Fibroblast of lung (primary cell): ENCODE measurements around the gene CHFR.

ENCODE experiments used
- EZH2 ChIP-seq: IDR thresholded peaks from 2 replicates; pipeline ENCODE4 v1.5.1; 2012; ENCODE audit warnings: low read length, control low read depth, mild to moderate bottlenecking; ENCODE audit errors: missing control alignments
- TF ChIP-seq, protein P1 (sequence below), 2 donors: IDR thresholded peaks in 1 of 2; conservative IDR thresholded peaks in 1 of 2; 1 replicate in 1 of 2; 2 replicates in 1 of 2; pipeline ENCODE4 v1.5.1; 2011 to 2012; ENCODE audit warnings: low read length in 2 of 2, control low read depth in 1 of 2, inconsistent platforms in 1 of 2, low read depth in 1 of 2, mild to moderate bottlenecking in 1 of 2

DNA sequence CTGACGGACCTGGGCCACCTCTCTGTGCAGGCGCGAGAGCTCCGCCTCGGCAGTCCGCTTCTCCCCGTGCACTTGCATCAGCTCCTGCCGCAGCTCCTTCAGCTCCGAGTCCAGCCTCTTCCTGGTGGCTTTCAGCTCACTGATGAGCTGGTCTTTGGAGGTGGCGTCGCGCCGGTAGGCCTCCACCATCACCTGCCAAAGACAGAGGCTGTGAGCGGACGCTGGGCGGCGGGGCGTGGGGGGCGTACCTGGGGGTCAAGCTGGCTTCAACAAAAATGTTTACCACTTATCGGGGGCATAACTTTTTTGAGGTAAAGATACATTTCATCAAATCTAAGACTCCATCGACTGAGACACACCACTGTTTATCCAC, 98.3 kb downstream of the CHFR start:
- TF ChIP-seq, protein P1, sequence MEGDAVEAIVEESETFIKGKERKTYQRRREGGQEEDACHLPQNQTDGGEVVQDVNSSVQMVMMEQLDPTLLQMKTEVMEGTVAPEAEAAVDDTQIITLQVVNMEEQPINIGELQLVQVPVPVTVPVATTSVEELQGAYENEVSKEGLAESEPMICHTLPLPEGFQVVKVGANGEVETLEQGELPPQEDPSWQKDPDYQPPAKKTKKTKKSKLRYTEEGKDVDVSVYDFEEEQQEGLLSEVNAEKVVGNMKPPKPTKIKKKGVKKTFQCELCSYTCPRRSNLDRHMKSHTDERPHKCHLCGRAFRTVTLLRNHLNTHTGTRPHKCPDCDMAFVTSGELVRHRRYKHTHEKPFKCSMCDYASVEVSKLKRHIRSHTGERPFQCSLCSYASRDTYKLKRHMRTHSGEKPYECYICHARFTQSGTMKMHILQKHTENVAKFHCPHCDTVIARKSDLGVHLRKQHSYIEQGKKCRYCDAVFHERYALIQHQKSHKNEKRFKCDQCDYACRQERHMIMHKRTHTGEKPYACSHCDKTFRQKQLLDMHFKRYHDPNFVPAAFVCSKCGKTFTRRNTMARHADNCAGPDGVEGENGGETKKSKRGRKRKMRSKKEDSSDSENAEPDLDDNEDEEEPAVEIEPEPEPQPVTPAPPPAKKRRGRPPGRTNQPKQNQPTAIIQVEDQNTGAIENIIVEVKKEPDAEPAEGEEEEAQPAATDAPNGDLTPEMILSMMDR (conservative IDR thresholded peaks at IDR 0.05 in 1 of 2, IDR thresholded peaks at IDR 0.05 in 1 of 2; ENCODE audit: low read depth in 1 of 2, low read length in 2 of 2) = no peak
- no peak for TF ChIP-seq EZH2
